Measurements from ENCODE around the gene ARIH1.

- no peak for TF ChIP-seq SIN3A (IDR thresholded peaks at IDR 0.05; ENCODE audit: borderline replicate concordance, low read depth, low read length)
- TF ChIP-seq EZH2phosphoT487 (IDR thresholded peaks at IDR 0.05; ENCODE audit: borderline replicate concordance, low read depth): no peak
- TF ChIP-seq ELF1 (IDR thresholded peaks at IDR 0.05): no peak
- no peak for TF ChIP-seq MAX (IDR thresholded peaks at IDR 0.05; ENCODE audit: low read depth)
- no peak for TF ChIP-seq CTCF (IDR thresholded peaks at IDR 0.05)
- TF ChIP-seq USF2 (IDR thresholded peaks at IDR 0.05; ENCODE audit: borderline replicate concordance, low read depth, low read length): no peak
Measured at GRCh38 chr15:72560458-72560857, 86.3 kb downstream of the ARIH1 start.

Data from SK-N-SH (cell line).